ENCODE data around the gene ACAT2.
"Not testable (repeated sequence)": the region's sequence is repeated elsewhere in the genome, so short reads cannot be mapped to it uniquely, and the experiment has no call there.

ACAT2 gene

DNA sequence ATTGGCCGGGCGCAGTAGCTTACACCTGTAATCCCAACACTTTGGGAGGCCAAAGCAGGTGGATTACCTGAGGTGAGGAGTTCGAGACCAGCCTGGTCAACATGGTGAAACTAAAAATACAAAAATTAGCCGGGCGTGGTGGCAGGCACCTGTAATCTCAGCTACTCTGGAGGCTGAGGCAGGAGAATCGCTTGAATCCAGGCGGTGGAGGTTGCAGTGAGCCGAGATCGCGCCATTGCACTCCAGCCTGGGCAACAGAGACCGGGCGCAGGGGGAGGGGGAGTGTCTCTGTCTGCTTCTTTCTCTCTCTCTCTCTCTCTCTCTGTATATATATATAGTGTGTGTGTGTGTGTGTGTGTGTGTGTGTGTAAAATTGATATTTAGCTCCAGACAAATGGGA lies 29.3 kb upstream of the ACAT2 start:
- FAIRE-seq: not testable (repeated sequence)

DNA sequence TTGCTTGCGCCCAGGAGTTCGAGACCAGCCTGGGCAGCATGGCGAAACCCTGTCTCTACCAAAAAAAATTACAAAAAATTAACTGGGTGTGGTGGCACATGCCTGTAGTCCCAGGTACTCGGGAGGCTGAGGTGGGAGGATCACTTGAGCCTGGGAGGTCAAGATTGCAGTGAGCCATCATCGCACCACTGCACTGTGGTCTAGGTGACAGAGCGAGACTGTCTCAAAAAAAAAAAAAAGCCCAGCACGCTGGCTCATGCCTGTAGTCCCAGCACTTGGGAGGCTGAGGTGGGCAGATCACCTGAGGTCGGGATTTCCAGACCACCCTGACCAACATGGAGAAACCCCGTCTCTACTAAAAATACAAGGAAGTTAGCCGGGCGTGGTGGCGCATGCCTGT lies 28.4 kb upstream of the ACAT2 start:
- not testable (repeated sequence) for FAIRE-seq

DNA sequence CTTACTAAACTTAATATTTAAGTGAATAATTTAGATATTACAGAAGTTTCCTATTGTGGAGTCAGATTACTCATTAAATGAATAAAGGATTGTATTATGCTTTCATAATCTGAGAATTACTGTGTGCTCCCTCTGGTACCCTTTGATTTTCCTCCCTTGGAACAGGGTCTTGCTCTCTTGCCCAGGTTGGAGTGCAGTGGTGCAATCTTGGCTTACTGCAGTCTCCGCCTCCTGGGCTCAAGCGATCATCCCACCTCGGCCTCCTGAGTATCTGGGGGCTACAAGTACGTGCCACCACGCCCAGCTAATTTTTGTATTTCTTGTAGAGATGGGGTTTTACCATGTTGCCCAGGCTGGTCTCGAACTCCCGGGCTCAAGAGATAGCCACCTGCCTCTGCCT lies 24.9 kb upstream of the ACAT2 start:
- FAIRE-seq: no peak

DNA sequence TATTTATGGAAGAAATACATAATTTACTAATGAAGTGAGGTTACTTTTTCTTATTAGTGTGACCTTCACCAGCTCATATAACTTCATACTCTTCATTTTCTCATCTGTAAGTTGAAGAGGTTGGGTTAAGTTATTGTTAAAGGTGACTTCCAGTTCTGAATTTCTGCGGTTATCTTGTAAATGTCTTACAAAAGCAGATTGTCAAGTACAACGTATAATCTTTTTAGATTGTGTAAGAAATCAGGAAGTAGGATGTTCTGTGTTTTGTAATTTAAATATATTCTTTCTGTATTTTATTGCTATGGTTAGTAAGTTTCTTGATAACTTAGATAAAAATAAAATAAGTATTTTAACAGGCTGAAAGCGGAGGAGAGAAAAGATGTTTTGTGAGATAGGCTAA lies 22.5 kb upstream of the ACAT2 start:
- FAIRE-seq: no peak

DNA sequence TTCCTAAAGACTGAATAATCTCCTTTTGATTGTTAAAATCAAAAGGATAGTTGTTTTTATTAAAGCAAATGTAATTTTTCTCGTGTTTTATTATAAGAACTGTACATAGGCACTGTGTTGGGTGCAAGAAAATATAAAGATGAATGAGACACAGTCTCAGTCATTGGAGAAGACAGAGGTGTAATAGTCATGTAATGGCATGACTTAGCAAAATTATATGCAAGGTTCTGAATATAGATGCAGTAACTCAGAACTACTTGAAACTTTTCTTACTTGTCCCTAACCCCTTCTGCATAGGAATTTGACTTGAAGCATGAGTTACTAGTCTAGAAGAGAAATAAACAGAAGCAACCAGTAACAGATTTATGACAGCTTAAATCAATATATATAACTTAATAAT lies 19.7 kb upstream of the ACAT2 start:
- no peak for FAIRE-seq

DNA sequence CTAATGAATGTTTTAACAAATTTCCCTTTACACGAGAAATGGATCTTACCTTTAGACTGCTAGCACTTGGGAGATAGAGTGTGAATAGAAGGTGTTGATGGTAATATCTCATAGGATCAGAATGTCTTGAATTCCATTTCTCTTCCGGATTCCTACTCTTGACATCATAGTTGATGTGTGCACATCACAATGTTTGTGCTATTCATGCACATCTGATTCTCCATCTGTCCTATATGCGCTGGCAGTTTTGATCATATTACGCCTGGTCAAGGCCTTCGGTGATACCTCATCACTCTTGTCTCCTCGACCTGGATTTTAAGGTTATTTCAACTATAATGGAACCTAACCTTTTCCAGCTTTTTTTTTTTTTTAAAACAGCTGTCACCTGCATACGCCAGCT lies 16.8 kb upstream of the ACAT2 start:
- FAIRE-seq: no peak

DNA sequence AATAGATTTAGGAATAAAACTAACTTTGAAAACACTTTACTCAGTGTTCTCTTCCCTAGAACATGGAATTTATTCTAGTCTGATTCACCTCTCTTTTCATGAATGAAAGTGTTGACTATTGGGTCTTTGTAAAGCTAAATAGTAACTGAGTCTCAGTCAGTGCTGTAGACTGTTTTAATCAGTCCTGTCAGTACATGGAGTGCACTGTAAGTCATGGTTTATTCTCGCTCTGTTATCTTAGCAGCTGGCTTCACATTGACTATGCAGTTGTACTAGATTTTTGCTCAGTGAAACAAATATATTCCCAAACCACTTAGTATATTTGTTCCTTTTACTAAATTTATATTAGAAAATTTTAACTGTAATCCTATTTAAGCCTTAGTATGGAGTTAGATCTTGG lies 15.1 kb upstream of the ACAT2 start:
- FAIRE-seq: no peak

DNA sequence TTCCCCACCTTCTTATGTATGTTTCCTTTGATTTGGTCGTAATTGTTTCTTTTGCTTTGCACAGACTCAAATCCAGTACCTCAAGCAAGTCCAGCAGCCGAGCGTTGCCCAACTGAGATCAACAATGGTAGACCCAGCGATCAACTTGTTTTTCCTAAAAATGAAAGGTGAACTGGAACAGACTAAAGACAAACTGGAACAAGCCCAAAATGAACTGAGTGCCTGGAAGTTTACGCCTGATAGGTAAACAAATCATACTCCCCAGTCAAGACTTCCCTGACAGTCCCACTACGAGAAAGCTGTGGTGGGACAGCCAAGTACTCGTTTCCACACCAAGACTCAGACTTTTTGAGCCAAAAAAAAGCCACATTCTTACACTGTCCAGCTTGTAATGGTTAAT lies 13.7 kb upstream of the ACAT2 start:
- FAIRE-seq: not testable (repeated sequence)

DNA sequence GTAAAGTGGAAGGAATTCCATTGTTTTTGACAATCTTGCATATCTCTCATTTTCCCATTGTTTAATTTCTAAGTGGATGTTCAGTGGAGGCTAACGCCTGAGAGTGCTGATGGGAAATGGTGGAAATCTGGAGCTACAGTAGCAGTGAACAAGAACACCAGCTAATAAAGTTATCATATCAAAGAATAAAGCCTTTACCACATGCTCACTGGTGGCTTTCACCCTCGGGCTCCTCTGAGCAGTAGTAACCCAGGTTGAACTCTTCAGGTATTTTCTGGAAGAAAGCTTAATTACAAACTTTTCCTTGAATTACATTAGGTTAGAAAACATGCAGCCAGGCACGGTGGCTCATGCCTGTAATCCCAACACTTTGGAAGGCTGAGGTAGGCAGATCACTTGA lies 10.4 kb upstream of the ACAT2 start:
- FAIRE-seq: no peak

DNA sequence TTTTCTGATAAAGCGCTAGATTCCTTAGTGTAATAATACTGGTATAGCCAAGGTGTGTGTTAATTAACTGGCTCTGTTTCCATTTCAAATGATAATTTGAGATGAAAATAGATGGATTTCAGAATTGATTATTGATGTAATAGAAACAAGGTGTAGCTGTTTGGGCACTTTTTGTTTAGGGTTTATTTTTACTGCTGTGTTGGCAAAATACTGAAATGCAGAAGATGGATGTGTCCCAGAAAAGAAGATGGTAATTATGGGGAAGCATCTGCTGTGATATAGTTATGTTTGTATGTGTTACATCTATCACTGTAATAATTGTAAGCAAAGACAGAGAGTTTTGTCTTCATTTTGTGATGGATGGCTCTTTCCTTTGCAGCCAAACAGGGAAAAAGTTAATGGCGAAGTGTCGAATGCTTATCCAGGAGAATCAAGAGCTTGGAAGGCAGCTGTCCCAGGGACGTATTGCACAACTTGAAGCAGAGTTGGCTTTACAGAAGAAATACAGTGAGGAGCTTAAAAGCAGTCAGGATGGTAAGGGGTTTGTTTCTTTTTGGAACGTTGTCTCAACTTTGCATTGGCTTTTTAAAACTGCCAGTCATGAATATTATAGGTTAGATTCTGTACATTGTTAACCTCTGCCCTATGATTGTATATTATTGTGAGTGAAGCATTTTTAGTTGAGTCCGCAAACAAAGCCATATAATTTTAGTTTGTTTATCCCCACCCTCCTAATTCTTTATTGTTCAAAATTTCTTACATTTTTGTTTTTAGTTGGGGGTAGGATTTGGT lies 8.6 kb upstream of the ACAT2 start:
- no peak for FAIRE-seq

DNA sequence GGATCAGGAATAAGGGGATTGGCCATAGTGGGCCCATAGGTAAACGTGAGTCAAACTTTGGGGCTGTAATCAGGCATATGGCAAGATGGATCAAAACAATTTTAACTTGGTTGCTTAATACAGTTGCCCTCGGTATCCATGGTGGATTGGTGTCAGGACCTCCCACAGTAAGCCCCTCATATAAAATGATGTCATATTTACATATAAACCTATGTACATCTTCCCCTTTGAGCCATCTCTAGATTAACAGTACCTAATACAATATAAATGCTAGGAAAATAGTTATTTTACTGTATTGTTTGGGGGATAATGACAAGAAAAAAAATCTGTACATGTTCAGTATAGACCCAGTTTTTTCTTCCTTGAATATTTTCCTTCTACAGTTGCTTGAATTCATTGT lies 7.4 kb upstream of the ACAT2 start:
- no peak for FAIRE-seq

DNA sequence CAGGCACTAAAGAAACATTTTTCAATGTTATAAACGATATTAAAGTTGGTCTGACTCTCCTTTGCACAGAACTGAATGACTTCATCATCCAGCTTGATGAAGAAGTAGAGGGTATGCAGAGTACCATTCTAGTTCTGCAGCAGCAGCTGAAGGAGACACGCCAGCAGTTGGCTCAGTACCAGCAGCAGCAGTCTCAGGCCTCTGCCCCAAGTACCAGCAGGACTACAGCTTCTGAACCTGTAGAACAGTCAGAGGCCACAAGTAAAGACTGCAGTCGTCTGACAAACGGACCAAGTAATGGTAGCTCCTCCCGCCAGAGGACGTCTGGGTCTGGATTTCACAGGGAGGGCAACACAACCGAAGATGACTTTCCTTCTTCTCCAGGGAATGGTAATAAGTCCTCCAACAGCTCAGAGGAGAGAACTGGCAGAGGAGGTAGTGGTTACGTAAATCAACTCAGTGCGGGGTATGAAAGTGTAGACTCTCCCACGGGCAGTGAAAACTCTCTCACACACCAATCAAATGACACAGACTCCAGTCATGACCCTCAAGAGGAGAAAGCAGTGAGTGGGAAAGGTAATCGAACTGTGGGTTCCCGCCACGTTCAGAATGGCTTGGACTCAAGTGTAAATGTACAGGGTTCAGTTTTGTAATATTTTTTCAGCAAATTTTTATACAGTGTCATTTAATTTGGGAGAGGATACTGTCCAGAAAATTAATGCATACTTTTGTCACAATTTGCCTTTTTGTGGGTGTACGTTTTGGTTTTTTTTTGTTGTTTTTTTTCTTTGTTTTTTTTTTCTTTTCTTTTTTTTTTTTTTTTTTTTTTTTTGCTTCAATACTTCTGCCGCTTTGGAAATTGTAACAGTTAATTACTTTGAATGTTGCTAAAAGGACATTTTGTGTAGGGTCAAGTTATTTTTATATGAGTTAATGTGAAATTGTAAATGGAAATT lies 6.6 kb upstream of the ACAT2 start:
- no peak for FAIRE-seq

DNA sequence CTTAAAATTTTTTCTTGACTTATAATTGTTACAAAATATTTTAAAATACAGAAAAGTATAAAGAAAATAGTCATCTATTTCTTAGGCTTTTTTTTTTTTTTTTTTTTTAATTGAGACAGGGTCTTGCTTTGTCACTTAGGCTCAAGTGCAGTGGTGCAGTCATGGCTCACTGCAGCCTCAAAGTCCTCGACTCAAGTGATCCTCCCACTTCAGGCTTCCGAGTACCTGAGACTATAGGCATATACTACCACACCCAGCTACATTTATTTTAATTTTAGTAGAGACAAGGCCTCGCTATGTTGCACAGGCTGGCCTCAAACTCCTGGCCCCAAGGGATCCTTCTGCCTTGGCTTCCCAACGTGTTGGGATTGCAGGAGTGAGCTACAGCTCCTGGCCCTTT lies 5.3 kb upstream of the ACAT2 start:
- no peak for FAIRE-seq

DNA sequence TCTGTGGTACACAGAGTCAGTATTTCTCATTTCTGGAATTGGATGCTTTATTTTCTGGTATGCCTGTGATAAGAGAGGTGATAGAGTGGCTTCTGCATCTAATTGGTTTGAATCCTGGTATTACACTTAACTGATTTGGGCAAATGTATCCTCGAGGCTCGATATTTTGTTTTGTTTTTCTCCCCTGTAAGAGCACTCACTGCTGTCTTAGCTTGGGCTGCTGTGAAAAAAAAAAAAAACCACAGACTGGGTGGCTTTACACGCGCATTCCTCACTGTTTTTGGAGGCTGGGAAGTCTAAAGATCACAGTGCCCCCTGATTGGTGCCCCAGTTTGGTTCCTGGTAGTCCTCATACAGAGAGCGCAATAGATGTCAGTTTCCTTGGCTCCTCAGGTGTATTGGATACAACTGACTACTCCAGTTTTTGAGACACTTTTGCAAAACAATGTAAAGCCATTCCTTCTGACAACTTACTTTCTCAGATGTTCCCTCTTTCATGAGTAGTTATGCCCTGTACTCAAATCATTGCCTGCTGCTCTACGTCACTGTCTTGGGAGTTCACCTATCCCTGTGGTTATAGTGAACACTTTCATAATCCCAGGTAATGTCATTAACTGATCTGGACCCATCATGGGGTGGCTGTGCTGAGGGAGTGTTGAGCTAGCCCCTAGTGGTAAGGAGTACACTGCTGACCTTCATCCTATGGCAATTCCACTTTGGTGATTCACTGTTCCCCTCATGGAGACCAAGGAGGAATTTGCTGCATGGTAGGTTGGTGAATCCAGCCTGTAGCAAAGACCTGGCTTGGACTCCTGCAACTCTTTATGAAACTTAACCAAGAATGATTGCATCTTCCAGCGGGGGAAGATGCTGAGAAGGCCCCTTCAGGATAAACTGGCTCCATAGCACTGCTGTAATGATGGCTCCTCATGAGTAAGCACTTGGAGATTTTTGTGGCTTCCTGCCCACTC lies 3.5 kb upstream of the ACAT2 start:
- FAIRE-seq: no peak

DNA sequence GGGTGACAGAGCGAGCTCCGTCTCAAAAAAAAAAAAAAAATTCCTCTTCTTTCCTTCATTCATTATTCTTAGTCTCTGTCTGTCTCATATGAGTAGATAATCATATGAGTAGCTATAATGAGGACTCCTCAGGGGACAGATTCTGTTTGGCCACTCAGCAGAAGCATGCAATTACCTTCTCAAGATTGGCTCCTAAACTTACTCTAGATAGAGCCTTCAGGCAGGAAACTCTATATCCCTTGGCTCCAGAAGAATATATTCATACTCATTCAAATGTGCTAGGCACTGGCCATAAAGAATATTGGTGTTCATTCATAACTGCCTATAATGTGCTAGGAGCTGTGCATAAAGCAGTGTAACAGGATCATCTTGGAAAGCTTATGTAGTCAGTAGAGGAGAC lies 2.2 kb upstream of the ACAT2 start:
- no peak for FAIRE-seq

DNA sequence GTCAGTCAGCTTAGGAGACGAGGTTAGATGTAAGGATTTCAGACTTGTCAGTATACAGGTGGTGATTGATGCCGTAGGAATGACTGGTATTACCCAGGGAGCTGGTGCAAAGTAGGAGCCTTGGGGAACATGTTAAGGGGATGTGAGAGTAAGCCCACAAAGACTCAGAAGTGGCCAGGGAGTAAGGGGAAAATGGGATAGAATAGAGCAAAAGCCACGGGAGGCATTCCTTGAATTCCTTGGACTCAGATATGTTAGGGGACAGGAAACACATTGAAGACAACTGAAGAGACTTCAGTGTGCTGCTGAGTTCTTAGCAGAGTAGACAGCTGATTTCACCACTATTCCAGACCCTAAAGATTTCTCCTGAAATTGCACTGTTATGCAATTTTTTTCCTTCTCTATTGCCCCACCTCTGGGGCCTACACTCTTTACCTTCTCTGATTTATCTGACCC lies 1.2 kb upstream of the ACAT2 start:
- no peak for FAIRE-seq

DNA sequence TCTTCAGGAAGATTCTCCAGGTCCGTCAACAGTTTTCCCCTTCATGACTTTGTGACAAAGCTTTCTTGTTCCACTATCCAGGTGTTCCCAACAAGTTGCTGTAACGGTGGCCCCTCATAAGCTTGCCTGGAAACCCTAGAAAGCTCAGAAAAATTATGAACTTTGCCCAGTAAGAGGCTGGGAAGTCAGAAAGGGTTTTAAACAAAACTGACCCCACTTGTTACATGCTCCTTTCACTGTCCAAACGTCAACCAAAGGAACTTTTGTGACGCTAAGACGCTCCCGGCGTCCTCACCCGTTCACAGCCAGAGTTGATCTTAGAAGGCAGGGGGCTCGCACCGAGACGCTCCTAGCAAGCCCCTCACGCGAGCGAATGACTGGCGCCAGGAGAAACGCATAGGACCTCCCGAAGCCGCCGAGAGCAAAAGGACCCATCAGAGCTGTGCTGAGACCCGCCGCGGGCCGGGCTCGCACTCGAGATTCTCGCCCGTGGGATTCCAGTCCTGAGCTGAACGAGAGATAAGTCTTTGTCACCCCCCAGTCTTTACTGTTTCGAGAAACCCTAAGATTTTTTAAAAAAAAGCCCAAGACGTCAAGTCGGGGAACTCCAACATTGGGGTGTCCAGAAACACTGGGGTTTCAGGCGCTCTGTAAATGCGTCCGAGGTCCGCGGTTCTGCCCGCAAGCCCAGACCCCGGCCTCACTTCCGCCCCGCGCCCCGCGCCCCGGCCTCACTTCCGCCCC lies 544 bp upstream of the ACAT2 start:
- FAIRE-seq: no peak

DNA sequence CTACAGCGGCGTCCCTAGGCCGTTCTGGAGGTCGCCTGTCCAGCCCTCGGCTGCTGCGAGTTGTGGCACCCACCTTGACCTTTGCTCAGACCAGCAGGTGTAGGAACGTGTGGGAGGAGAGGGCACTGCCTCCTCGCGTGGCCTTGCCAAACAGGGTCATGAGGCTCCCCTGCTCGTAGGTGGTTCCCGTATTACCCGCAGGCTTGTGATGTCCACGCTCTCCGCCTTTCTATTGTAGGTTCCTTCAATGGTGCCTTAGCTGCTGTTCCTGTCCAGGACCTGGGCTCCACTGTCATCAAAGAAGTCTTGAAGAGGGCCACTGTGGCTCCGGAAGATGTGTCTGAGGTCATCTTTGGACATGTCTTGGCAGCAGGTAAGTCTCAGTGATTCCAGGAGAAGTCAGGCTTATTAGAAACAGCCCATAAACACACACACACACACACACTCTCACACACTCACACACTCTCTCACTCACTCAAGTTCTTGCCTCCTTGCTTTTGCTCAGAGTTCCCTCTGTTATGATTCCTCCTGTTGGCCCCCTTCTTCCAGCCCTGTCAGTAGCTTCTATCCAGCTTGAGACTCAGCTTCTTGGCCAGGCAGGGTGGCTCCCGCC lies 942 bp downstream of the ACAT2 start:
- no peak for FAIRE-seq

DNA sequence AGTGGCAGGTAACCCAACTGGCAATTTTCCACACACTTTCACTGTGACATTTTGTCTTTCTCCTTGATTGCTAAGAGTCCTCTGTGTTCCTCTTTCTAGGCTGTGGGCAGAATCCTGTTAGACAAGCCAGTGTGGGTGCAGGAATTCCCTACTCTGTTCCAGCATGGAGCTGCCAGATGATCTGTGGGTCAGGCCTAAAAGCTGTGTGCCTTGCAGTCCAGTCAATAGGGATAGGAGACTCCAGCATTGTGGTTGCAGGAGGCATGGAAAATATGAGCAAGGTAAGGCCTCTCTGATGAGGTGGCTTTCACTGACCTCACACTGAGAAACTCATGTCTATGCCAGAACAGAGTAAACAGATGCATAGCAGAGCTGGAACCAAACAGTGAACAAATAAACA lies 5.1 kb downstream of the ACAT2 start:
- FAIRE-seq: no peak

DNA sequence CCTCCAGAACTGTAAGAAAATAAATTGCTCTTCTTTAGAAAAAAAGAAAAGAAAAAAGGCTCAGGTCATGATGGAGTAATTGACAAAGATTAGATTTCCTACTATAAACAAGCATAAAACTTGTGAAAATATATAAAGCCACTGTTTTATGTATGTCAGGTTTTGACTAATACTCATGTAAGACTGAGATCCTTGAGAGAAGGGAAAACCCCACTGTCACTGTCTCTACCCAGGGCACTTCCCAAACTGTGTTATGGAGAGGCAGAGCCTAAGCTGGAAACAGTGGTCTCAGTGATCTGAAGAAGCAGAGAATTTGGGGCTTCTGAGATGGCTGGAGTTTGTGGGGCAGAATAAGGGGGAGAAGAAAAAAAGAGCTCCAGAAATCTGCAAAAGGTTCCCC lies 7.6 kb downstream of the ACAT2 start:
- FAIRE-seq: no peak

DNA sequence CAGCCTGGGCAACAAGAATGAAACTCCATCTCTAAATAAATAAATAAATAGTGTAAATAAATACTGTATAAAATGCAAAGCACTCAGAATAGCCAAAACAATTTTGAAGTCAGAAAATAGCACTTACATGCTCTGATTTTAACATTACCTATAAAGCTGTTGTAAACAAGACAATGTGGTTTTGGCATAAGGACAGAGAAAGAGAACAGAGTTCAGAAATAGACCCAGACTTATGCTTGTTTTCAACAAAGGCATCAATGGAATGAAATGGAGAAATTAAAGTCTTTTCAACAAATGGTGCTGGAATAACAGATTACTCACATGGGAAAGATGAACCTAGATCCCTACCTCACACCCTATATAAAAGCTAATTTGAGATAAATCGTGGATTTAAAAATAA lies 10.4 kb downstream of the ACAT2 start:
- FAIRE-seq: no peak

All from colon (tissue), 2 donors.